Measurements from ENCODE around the gene MALT1.

GRCh38 chr18:58669731-58670378 is 1.4 kb upstream of the MALT1 start:
- TF ChIP-seq POLR2AphosphoS5 (IDR thresholded peaks at IDR 0.05; ENCODE audit: low read depth, low read length) (no peak; the same call in 1 of the 2 replicates), TAF1 (IDR thresholded peaks at IDR 0.05; ENCODE audit: low read depth, low read length) (no peak), POLR2A (IDR thresholded peaks at IDR 0.05; ENCODE audit: low read depth, low read length) (peak; percentile 30; the same call in 1 of the 2 replicates)
